ENCODE results near the gene RIBC2. TPM values are rescaled to one million over a fixed set of nuclear protein-coding genes. Genes with fewer than 3 reads are reported as not detected.

The RIBC2 gene
- total RNA-seq, 4 donors from 2014 or later: 0.85 to 47.0 TPM; not detected in 2

- Histone ChIP-seq H3K36me3 (no peaks in the 10 kb centered on the region), H3K4me3 (no peak overlapping the region), H3K27me3 (no peaks in the 10 kb centered on the region), H3K9me3 (no peaks in the 10 kb centered on the region), H3K4me1 (no peaks in the 10 kb centered on the region), H3K27ac (no peak overlapping the region)
- TF ChIP-seq POLR2A (IDR thresholded peaks at IDR 0.05) (no peak), CTCF (IDR thresholded peaks at IDR 0.05) (no peak)
- no peak for DNase-seq
Observed at GRCh38 chr22:45420539-45420938, 7.0 kb downstream of the RIBC2 start.

GRCh38 chr22:45421349-45422055 is 8.0 kb downstream of the RIBC2 start:
- Histone ChIP-seq H3K36me3 (no peaks in the 10 kb centered on the region), H3K4me3 (no peak overlapping the region), H3K9me3 (no peaks in the 10 kb centered on the region), H3K27ac (no peak overlapping the region), H3K27me3 (no peaks in the 10 kb centered on the region), H3K4me1 (no peaks in the 10 kb centered on the region)
- TF ChIP-seq CTCF (IDR thresholded peaks at IDR 0.05) (no peak), POLR2A (IDR thresholded peaks at IDR 0.05) (no peak)
- DNase-seq: no peak

GRCh38 chr22:45422237-45422983 is 8.9 kb downstream of the RIBC2 start:
- no peaks in the 10 kb centered on the region for H3K9me3 ChIP-seq
- no peaks in the 10 kb centered on the region for H3K4me1 ChIP-seq
- H3K27me3 ChIP-seq: no peaks in the 10 kb centered on the region
- DNase-seq: peak in 1 of 3 donors; percentile 9
- TF ChIP-seq POLR2A (IDR thresholded peaks at IDR 0.05) (no peak), CTCF (IDR thresholded peaks at IDR 0.05) (no peak)
- H3K36me3 ChIP-seq: no peaks in the 10 kb centered on the region
- no peak overlapping the region for H3K27ac ChIP-seq
- no peak overlapping the region for H3K4me3 ChIP-seq

- Histone ChIP-seq H3K4me3 (no peak overlapping the region), H3K36me3 (no peaks in the 10 kb centered on the region), H3K27me3 (no peaks in the 10 kb centered on the region), H3K27ac (no peak overlapping the region), H3K4me1 (no peaks in the 10 kb centered on the region), H3K9me3 (no peaks in the 10 kb centered on the region)
- no peak for DNase-seq
- TF ChIP-seq CTCF (IDR thresholded peaks at IDR 0.05) (no peak), POLR2A (IDR thresholded peaks at IDR 0.05) (no peak)
Observed at GRCh38 chr22:45423524-45423923, 10.0 kb downstream of the RIBC2 start.

- DNase-seq: peak in 1 of 3 donors; percentile 12
- Histone ChIP-seq H3K4me1 (no peaks in the 10 kb centered on the region), H3K9me3 (no peaks in the 10 kb centered on the region), H3K27me3 (no peaks in the 10 kb centered on the region), H3K4me3 (no peak overlapping the region), H3K36me3 (no peaks in the 10 kb centered on the region), H3K27ac (no peak overlapping the region)
- TF ChIP-seq CTCF (IDR thresholded peaks at IDR 0.05) (no peak), POLR2A (IDR thresholded peaks at IDR 0.05) (no peak)
Observed at GRCh38 chr22:45424241-45424731, 10.8 kb downstream of the RIBC2 start.
